Measurements from ENCODE around the gene SDF4.

SDF4 gene

DNA sequence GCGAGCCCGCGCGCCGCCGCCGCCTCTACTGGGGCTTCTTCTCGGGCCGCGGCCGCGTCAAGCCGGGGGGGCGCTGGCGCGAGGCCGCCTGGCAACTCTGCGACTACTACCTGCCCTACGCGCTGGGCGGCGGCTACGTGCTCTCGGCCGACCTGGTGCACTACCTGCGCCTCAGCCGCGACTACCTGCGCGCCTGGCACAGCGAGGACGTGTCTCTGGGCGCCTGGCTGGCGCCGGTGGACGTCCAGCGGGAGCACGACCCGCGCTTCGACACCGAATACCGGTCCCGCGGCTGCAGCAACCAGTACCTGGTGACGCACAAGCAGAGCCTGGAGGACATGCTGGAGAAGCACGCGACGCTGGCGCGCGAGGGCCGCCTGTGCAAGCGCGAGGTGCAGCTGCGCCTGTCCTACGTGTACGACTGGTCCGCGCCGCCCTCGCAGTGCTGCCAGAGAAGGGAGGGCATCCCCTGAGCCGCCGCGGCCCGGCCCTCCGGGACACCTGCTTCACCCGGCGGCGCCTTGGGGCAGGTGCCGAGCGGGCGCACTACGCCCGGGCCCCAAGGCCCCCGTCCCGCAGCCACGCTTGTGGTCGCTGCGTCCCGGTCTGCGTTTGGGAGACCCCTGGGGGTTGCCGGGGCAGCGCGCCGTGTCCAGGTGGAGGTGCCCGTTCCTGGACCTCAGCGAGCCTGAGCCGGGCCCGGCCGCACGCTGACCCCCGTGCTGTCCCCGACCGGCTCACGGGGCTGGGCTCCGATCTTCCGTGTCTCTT is 1.2 kb upstream of the SDF4 start:
- Mint-ChIP-seq H3K4me3 (peak overlapping the region; percentile 80 to 83), H3K36me3 (peaks cover 18 to 28% of the 10 kb centered on the region in 2 donors), H3K9me3 (no peaks in the 10 kb centered on the region), H3K4me1 (peaks cover 31 to 67% of the 10 kb centered on the region in 2 donors), H3K27ac (peak overlapping the region; percentile 87), H3K27me3 (no peaks in the 10 kb centered on the region)
- DNase-seq (no peak), ATAC-seq (replicated peaks) (no peak)

DNA sequence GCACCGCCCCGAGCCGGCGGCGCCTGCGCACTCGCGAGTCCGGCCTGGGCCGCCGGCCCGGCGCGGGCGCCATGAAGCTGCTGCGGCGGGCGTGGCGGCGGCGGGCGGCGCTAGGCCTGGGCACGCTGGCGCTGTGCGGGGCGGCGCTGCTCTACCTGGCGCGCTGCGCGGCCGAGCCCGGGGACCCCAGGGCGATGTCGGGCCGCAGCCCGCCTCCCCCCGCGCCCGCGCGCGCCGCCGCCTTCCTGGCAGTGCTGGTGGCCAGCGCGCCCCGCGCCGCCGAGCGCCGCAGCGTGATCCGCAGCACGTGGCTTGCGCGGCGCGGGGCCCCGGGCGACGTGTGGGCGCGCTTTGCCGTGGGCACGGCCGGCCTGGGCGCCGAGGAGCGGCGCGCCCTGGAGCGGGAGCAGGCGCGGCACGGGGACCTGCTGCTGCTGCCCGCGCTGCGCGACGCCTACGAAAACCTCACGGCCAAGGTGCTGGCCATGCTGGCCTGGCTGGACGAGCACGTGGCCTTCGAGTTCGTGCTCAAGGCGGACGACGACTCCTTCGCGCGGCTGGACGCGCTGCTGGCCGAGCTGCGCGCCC is 501 bp upstream of the SDF4 start, which contains the start of gene B3GALT6:
Gene B3GALT6 (plus strand): TSS at position 30 of the 588 bp plus-strand sequence. CDS start 42 bp downstream, at position 72.
- Mint-ChIP-seq H3K4me3 (peak within 1 kb of the TSS; percentile 87 to 94), H3K4me1 (peaks cover 29 to 60% of the 10 kb centered on the region in 2 donors), H3K27ac (peak within 1 kb of the TSS; percentile 94), H3K9me3 (no peaks in the 10 kb centered on the region), H3K27me3 (no peaks in the 10 kb centered on the region), H3K36me3 (peaks cover 18 to 28% of the 10 kb centered on the region in 2 donors)
- DNase-seq (no peak), ATAC-seq (replicated peaks) (no peak)

DNA sequence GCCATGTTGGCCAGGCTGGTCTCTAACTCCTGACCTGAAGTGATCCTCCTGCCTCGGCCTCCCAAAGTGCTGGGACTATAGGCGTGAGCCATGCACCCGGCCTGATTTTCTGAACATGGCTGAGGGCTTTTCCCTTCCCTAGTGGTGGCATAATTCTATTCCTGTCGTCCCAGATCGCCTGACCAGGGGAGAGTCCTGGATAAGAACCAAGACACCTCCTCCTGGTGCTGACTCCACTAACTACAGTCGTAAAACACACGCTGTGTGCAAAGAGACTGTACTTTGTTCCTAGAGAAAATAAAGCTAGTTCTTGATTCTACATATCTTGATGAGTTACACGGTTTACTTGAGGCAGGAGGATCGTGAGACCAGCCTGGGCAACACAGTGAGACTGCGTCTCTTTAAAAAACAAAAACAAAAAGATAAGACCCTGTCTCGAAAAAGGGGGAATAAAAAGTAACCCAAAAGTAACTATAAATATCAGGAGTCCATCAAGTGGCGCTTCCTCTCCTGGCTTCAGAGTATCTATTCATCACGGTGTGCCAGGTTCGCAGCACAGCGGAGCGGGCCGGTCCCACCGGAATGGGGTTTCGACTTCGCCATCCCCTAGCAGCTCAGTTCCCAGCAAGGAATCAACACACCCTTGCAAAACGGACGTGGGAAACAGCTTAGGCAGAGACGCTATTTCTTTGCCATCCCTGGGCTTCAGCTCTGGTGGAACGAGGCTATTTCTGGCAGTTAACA is 973 bp downstream of the SDF4 start:
- no peak for DNase-seq

DNA sequence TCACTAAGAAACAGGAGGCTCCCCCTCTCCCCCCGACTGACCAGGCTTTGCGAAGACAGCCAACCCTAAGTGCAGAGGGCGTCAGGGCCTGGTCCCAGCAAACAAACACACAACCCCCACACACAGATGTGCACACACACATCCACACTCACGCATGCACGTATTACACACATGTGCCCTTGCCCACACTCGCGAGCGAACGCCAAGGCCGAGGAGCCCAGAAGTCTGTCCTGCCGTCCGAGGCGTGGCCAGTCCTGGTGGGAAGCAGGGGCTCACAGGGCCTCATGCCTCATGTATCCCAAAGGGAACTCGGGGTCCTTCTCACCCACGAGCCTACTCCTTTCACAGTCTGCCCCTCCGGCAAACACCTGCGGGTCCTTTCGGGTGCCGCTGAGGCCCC is 2.0 kb downstream of the SDF4 start:
- Mint-ChIP-seq H3K4me3 (peak overlapping the region; percentile 15 to 87), H3K4me1 (peaks cover 29 to 47% of the 10 kb centered on the region in 2 donors), H3K27me3 (no peaks in the 10 kb centered on the region), H3K27ac (peak overlapping the region; percentile 70), H3K36me3 (peaks cover 27 to 41% of the 10 kb centered on the region in 2 donors), H3K9me3 (no peaks in the 10 kb centered on the region)
- ATAC-seq (replicated peaks): no peak
- DNase-seq: no peak

More for the DNA sequence above, 973 bp downstream of the SDF4 start:
- Mint-ChIP-seq H3K27me3 (no peaks in the 10 kb centered on the region), H3K9me3 (no peaks in the 10 kb centered on the region), H3K36me3 (peaks cover 22 to 34% of the 10 kb centered on the region in 2 donors), H3K4me1 (peaks cover 24 to 52% of the 10 kb centered on the region in 2 donors), H3K4me3 (peak overlapping the region; percentile 87 to 94), H3K27ac (peak overlapping the region; percentile 92)
- no peak for ATAC-seq (replicated peaks)

DNA sequence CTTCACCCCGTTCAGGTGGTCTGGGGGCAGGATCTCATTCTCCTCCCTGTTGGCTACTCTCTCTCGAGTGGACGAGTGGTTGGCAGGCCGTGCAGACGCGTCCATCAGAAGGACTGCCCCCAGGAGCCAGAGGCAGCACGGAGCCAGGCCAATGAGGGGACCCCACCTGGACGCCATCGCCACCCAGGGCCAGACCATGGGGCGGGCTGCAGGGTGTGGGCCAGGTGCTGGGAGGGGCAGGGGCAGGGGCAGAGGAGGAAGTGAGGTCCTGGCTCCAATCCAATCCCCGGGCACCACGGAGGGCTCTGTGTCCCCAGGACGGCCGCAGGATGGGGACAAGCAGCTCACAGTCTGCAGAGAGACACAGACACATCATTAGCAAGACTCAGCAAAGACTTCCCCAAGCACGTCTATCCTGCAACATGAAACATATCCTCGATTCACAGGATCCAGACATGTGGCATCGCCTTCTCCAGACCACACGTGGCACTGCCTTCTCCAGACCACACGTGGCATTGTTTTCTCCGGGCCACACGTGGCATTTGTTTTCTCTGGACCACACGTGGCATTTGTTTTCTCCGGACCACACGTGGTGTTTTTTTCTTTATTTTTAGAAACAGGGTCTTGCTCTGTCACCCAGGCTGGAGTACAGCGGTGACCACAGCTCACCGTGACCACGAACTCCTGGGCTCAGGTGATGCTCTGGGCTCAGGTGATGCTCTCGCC is 3.0 kb downstream of the SDF4 start:
- H3K4me1 Mint-ChIP-seq: peaks cover 20 to 36% of the 10 kb centered on the region in 2 donors
- no peak overlapping the region for H3K4me3 Mint-ChIP-seq
- DNase-seq: no peak
- no peak for ATAC-seq (replicated peaks)
- no peaks in the 10 kb centered on the region for H3K9me3 Mint-ChIP-seq
- no peaks in the 10 kb centered on the region for H3K27me3 Mint-ChIP-seq
- H3K27ac Mint-ChIP-seq: peak overlapping the region; percentile 31
- peaks cover 19 to 36% of the 10 kb centered on the region in 2 donors for H3K36me3 Mint-ChIP-seq

DNA sequence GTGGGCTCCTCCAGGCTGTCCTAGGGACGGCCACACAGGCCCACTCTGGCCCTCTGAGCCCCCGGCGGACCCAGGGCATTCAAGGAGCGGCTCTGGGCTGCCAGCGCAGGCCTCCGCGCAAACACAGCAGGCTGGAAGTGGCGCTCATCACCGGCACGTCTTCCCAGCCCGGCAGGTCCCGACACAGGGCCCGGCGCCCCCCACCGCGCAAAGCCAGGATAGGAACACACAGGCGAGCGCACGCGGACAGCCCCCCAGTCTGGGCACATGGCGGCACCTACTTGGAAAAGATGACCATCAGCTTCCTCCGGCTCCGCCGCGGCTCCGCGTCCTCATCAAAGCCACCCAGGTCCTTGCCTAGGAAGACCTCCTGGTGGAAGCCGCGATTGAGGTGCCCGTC is 3.6 kb downstream of the SDF4 start:
- H3K9me3 Mint-ChIP-seq: no peaks in the 10 kb centered on the region
- no peak for ATAC-seq (replicated peaks)
- peaks cover 18 to 34% of the 10 kb centered on the region in 2 donors for H3K4me1 Mint-ChIP-seq
- H3K27ac Mint-ChIP-seq: no peak overlapping the region
- no peak overlapping the region for H3K4me3 Mint-ChIP-seq
- H3K27me3 Mint-ChIP-seq: no peaks in the 10 kb centered on the region
- peaks cover 18 to 35% of the 10 kb centered on the region in 2 donors for H3K36me3 Mint-ChIP-seq
- no peak for DNase-seq

DNA sequence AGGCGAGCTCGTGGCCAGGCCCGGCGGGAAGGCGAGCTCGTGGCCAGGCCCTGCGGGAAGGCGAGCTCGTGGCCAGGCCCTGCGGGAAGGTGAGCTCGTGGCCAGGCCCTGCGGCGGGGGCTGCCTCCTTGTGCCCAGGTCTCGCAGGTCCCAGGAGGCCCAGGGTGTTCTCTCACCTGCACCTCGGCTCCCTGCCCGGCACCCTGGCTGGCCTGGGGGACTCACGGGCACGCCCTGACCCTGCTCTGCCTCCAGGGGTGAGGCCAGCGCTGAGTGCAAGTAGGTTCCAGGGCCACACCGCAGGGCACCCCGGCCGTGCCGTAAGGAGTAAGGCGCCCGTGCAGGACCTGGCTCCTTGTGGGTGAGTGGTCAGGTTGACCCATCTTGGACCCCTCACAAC is 4.4 kb downstream of the SDF4 start:
- Mint-ChIP-seq H3K27ac (no peak overlapping the region), H3K4me3 (no peak overlapping the region), H3K36me3 (peaks cover 26 to 43% of the 10 kb centered on the region in 2 donors), H3K27me3 (no peaks in the 10 kb centered on the region), H3K9me3 (no peaks in the 10 kb centered on the region), H3K4me1 (peaks cover 21 to 41% of the 10 kb centered on the region in 2 donors)
- no peak for DNase-seq
- no peak for ATAC-seq (replicated peaks)

DNA sequence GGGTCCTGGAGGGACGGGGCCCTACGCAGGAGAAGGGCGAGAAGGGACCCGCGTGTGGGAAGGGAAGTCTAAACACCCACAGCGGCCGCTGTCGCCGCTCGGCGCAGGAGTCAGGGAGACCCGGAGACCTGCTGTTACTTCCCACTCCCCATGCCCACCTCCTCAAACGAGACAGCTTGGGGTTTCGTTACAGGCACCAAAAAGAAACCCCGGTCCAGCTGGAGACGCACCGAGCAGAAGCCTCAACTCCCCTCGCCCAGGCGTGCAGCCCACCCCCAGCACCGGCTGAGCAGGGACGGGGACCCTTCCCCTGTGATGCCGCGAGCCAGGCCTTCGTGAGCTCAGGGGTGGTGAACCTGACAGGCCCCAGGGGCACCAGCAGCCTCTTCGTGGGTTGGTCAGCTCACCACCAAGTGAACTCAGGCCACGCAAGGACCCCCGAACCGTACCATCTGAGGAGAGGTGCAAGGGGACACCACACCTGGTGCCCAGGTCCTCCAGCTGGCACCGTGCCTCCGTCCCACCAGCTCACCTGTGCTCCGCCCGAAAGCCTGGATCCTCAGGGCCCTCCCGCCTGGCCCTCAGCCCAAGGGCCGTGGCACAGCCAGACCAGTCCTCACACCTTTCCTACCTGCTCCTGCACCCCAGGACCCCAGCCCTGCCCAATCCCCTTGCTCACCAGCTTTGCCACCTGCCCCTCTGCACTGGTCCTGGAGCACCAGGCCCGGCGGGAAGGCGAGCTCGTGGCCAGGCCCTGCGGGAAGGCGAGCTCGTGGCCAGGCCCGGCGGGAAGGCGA is 5.0 kb downstream of the SDF4 start:
- Mint-ChIP-seq H3K4me1 (peaks cover 21 to 41% of the 10 kb centered on the region in 2 donors), H3K4me3 (no peak overlapping the region), H3K27ac (no peak overlapping the region), H3K36me3 (peaks cover 28 to 45% of the 10 kb centered on the region in 2 donors), H3K27me3 (no peaks in the 10 kb centered on the region), H3K9me3 (no peaks in the 10 kb centered on the region)
- DNase-seq (no peak), ATAC-seq (replicated peaks) (no peak)

DNA sequence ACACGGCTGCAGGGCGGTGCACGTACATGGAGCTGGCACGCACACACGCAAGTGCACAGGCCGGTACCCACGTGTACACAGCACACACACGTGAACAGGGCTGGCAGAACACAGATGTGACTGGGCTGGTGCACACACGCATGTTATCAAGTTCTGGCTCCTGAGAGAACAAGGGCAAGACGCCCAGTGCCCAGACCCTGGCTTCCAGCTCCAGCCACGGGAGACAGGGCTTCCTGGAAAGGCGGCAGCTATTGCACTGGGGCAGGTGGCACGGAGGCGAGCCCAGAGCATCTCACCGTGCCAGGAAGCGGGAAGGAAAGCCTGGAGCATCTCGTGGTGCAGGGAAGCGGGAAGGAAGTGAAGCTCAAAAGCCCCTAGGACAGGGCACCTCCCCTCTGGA is 5.9 kb downstream of the SDF4 start:
- H3K4me3 Mint-ChIP-seq: no peak overlapping the region
- H3K36me3 Mint-ChIP-seq: peaks cover 32 to 50% of the 10 kb centered on the region in 2 donors
- peak overlapping the region; percentile 57 for H3K27ac Mint-ChIP-seq
- no peak for DNase-seq
- H3K27me3 Mint-ChIP-seq: no peaks in the 10 kb centered on the region
- peaks cover 21 to 39% of the 10 kb centered on the region in 2 donors for H3K4me1 Mint-ChIP-seq
- ATAC-seq (replicated peaks): no peak
- no peaks in the 10 kb centered on the region for H3K9me3 Mint-ChIP-seq

DNA sequence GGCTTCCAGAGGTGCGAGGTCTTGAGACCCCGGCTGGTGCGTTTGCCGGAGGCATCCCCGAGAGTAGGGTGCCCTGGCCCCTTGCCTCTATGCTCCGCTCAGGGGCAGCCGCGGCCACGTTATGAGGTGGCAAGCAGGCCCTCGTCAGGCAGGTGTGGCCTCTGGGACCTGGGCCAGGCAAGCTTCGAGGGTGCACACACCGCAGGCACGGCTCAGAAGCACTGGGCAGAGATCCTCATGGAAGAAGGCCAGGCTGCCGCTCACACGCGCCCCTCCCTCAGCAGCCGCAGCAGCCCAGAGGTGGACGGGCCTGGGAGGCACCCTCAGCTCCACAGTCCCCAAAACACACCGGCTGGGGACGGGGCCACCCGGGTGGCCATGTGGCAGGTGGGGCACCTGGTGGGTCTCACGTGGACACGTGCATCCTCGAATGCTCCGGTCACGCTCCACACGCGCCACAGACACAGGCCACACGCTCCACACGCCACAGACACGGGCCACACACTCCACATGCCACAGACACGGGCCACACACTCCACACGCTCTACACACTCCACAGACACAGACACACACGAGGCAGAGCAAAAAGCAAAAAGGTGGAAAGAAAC is 6.5 kb downstream of the SDF4 start:
- H3K36me3 Mint-ChIP-seq: peaks cover 38 to 52% of the 10 kb centered on the region in 2 donors
- H3K27ac Mint-ChIP-seq: no peak overlapping the region
- H3K9me3 Mint-ChIP-seq: no peaks in the 10 kb centered on the region
- no peak for DNase-seq
- no peaks in the 10 kb centered on the region for H3K27me3 Mint-ChIP-seq
- H3K4me3 Mint-ChIP-seq: no peak overlapping the region
- no peak for ATAC-seq (replicated peaks)
- H3K4me1 Mint-ChIP-seq: peaks cover 17 to 33% of the 10 kb centered on the region in 2 donors

DNA sequence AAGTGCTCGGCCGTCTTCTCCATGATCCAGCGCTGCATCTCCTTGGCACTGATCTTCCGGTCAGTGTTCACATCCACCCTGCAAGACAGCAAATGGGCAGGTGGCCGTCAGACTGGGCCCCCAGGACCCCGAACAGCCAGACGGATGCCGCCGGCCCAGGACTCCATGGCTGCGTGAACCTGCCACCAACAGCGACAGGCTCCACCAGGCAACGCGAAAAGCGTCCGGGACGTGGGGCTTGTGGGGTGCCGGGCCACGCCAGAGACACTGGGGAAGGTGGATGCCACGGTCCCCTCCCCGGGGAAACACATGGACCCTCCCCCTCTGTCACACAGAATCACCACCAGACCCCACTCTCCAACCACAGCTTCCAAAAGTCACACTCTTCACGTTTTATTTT is 7.9 kb downstream of the SDF4 start:
- H3K27me3 Mint-ChIP-seq: no peaks in the 10 kb centered on the region
- no peak for DNase-seq
- peaks cover 18 to 33% of the 10 kb centered on the region in 2 donors for H3K4me1 Mint-ChIP-seq
- H3K4me3 Mint-ChIP-seq: no peak overlapping the region
- peaks cover 45 to 57% of the 10 kb centered on the region in 2 donors for H3K36me3 Mint-ChIP-seq
- H3K27ac Mint-ChIP-seq: no peak overlapping the region
- H3K9me3 Mint-ChIP-seq: no peaks in the 10 kb centered on the region
- ATAC-seq (replicated peaks): no peak

DNA sequence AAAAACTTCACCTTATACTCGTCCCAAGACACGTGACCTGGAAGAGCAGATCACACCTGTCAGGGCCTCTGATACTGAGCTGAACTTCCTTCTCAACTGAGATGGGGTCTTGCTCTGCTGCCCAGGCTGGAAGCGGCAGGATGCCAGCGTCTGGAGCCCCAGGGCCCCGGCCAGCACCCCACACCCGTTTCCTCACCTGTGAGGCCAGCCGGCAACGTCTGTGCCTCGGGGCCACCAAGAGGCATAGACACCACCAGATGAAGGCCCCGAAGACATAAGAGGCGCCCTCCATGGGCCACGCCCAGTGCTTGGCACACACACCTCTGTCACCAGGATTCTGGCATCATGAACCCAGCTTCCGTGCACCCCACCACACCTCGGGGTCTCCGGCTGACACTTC is 8.5 kb downstream of the SDF4 start:
- Mint-ChIP-seq H3K4me1 (peaks cover 20 to 38% of the 10 kb centered on the region in 2 donors), H3K27ac (peak overlapping the region; percentile 75), H3K36me3 (peaks cover 46 to 63% of the 10 kb centered on the region in 2 donors), H3K27me3 (no peaks in the 10 kb centered on the region), H3K4me3 (no peak overlapping the region), H3K9me3 (no peaks in the 10 kb centered on the region)
- ATAC-seq (replicated peaks): no peak
- DNase-seq: no peak

Measured in stimulated activated naive B cell treated with anti-CD40 and anti-IgM and Interleukin-4, amounts not matched to agents 10 μg/mL and 1 μg/mL and 100 μg/mL, for 72 hours (primary cell).